ENCODE results near the gene POLD3. TPM values are rescaled to one million over a fixed set of nuclear protein-coding genes. Genes with fewer than 3 reads are reported as not detected.

The POLD3 gene
- total and polyA plus RNA-seq, 11 donors: 2.8 to 14.7 (median 6.5) TPM

DNA sequence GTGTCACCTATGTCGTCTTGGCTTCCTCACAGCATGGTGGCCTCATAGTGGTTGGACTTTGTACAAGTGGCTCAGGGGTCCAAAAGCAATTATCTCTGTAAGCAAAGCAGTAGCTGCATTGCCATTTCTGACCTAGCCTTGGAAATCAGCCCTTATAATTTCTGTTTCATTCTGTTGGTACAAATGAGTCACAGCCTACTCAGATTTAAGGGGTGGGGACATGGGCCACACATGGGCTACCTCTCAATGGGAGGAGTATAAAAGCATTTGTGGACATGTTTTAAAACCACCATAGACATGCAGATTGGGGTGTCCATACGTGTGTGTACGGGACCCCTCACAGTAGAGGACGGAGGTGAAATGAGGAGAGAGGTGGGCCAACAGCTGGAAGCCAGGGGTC, 97.3 kb downstream of the POLD3 start:
- 94 to 97% (median 96%) methylated on average over 4 of the region's 4 CpGs for WGBS, 4 donors
- ATAC-seq: peak in 1 of 4 donors; percentile 17

DNA sequence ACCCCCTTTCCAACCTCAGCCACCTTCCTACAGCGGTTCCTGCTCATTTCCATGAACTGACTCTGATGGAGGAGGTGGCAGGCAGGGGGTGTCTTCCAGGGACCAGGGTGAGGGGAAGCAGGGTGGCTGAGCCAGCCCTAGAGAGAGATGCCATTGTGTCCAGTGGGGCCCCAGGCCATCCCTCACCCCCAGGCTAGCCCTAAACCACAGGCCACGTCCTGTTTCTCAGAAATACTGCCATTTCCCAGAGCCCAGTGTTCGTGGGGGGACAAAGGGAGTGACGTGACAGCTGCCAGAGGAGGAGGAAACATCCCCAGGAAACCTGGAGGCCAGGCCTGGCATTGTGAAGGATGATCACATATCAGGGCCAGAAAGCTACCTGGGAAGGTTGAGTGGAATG, 99.4 kb downstream of the POLD3 start:
- TF ChIP-seq, protein P1, sequence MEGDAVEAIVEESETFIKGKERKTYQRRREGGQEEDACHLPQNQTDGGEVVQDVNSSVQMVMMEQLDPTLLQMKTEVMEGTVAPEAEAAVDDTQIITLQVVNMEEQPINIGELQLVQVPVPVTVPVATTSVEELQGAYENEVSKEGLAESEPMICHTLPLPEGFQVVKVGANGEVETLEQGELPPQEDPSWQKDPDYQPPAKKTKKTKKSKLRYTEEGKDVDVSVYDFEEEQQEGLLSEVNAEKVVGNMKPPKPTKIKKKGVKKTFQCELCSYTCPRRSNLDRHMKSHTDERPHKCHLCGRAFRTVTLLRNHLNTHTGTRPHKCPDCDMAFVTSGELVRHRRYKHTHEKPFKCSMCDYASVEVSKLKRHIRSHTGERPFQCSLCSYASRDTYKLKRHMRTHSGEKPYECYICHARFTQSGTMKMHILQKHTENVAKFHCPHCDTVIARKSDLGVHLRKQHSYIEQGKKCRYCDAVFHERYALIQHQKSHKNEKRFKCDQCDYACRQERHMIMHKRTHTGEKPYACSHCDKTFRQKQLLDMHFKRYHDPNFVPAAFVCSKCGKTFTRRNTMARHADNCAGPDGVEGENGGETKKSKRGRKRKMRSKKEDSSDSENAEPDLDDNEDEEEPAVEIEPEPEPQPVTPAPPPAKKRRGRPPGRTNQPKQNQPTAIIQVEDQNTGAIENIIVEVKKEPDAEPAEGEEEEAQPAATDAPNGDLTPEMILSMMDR (IDR thresholded peaks at IDR 0.05): no peak
- DNase-seq: peak in 1 of 5 donors; percentile 10
- ATAC-seq: no peak
- H3K36me3 ChIP-seq: no peaks in the 10 kb centered on the region
- H3K27me3 ChIP-seq: no peaks in the 10 kb centered on the region
- intact Hi-C loops (cut with DNase I): no loop called here
- peaks cover 0 to 6% (median 0%) of the 10 kb centered on the region in 12 donors for H3K9me3 ChIP-seq
- peaks cover 0 to 29% (median 8%) of the 10 kb centered on the region in 12 donors for H3K4me1 ChIP-seq
- 60 to 70% (median 68%) methylated on average over 4 of the region's 4 CpGs for WGBS, 4 donors
- H3K4me3 ChIP-seq: no peak overlapping the region
- no peak overlapping the region for H3K27ac ChIP-seq

More for the DNA sequence above, 97.3 kb downstream of the POLD3 start:
- intact Hi-C loops (cut with DNase I): no loop called here
- Histone ChIP-seq H3K27ac (no peak overlapping the region), H3K4me1 (peaks cover 0 to 32% (median 0%) of the 10 kb centered on the region in 12 donors), H3K27me3 (no peaks in the 10 kb centered on the region), H3K36me3 (no peaks in the 10 kb centered on the region), H3K9me3 (peaks cover 0 to 7% (median 0%) of the 10 kb centered on the region in 12 donors), H3K4me3 (no peak overlapping the region)
- peak in 1 of 5 donors; percentile 30 for DNase-seq
- no peak for TF ChIP-seq POLR2A (IDR thresholded peaks at IDR 0.05)
- TF ChIP-seq, protein P1 (IDR thresholded peaks at IDR 0.05): no peak

Other genes starting within 250 kb of the POLD3 start
- 1 to 10 TPM; 1.4 to 3.1 (median 1.8) TPM for gene PGM2L1, start 194.1 kb upstream of the POLD3 start, total RNA-seq
- gene PGM2L1, start 194.1 kb upstream of the POLD3 start, polyA plus RNA-seq: 1 to 10 TPM in 1 of 2 donors, under 1 TPM in 1; 0.57 to 2.3 TPM
- 1 to 10 TPM; 1.3 to 9.5 (median 2.4) TPM for gene KCNE3, start 125.0 kb upstream of the POLD3 start, total RNA-seq
- gene KCNE3, start 125.0 kb upstream of the POLD3 start, polyA plus RNA-seq: 1 to 10 TPM; 1.3 to 1.4 TPM
- 1 to 10 TPM in 8 of 9 donors, under 1 TPM in 1; 0.93 to 3.9 (median 1.6) TPM for gene LIPT2, start 98.9 kb upstream of the POLD3 start, total RNA-seq
- 1 to 10 TPM in 1 of 2 donors, under 1 TPM in 1; 0.64 to 1.3 TPM for gene LIPT2, start 98.9 kb upstream of the POLD3 start, polyA plus RNA-seq
- 10 to 100 TPM in 1 of 9 donors, 1 to 10 TPM in 8; 1.5 to 13.4 (median 3.4) TPM for gene CHRDL2, start 138.8 kb downstream of the POLD3 start, total RNA-seq
- 1 to 10 TPM; 1.5 to 4.4 TPM for gene CHRDL2, start 138.8 kb downstream of the POLD3 start, polyA plus RNA-seq
- 10 to 100 TPM in 7 of 9 donors, 1 to 10 TPM in 2; 8.4 to 16.1 (median 10.7) TPM for gene RNF169, start 156.3 kb downstream of the POLD3 start, total RNA-seq
- 1 to 10 TPM; 1.6 to 4.3 TPM for gene RNF169, start 156.3 kb downstream of the POLD3 start, polyA plus RNA-seq

Data from heart left ventricle (tissue), 16 donors.